ENCODE data around the gene LRRC2.

Gene LRRC2

DNA sequence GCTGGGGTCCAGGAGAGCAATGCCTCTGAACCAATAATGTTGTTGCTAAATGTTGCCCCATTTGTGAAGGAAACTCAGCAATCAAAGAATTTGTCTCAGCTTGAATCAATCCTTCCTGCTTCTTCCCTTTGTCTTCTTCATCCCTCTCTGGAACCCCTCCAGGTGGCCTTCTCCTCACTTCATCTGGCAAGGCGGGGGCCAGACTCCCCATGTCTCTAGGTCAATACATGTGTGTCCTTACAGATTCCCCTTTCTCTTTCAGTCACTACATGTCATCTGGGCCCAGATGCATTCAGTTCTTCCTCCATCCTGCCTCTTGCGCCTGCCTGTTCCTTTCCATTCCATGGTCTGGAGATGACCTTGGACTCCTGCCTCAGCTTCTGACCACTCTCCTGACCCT, 93.4 kb downstream of the LRRC2 start:
- no peak for DNase-seq

DNA sequence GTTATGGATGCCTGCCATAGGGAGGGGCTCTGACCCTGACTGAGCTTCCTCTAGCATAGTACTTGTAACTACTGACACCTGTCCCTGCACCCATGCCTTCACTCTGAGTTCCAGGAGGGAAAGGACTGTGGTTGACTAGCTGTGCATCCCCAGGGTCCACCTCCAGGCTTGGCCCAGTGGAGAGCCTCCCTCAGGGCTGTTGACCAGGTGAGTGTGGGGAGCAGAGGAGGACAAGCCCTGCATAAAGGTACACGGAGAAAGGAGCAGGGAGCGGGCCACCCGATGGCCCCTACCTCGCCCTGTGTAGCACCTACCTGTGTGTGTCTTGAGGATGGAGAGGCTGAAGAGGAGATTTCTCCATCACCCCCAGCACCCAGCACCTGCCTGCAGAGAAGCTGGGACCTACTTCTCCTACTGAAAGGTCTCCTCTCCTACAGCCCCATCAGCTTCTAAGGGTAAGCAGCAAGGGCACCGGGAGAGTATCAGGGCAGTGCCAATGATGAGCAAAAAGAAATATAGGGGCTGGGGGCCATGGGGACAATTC, 94.7 kb downstream of the LRRC2 start:
- DNase-seq: no peak

DNA sequence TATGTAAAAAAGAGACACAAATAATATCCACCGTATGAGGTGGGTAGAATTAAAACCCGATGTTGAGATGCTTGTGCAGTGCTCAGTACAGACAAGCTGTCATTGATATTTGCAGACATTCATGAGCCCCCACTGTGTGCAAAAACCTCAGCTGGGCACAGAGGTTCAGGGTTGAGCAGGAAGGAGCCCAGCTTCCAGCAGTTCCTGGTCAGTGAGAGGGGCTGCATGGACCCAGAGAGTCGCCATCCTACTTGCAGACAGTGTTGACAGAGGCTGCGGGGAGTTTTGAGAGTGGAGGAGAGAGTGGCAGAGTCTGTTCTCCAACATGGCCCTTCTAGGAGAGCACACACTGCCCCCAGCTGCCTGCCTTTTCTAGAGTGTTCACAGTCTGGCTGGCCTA, 95.3 kb downstream of the LRRC2 start:
- DNase-seq: peak in 1 of 2 experiments; percentile 56

GRCh38 chr3:46469680-46470357, 96.3 kb downstream of the LRRC2 start:
- DNase-seq: no peak

- no peak for DNase-seq
These were observed 97.1 kb downstream of the LRRC2 start for GRCh38 chr3:46468753-46469600.

- no peak for DNase-seq
These were observed 98.5 kb downstream of the LRRC2 start for GRCh38 chr3:46467562-46467961.

DNA sequence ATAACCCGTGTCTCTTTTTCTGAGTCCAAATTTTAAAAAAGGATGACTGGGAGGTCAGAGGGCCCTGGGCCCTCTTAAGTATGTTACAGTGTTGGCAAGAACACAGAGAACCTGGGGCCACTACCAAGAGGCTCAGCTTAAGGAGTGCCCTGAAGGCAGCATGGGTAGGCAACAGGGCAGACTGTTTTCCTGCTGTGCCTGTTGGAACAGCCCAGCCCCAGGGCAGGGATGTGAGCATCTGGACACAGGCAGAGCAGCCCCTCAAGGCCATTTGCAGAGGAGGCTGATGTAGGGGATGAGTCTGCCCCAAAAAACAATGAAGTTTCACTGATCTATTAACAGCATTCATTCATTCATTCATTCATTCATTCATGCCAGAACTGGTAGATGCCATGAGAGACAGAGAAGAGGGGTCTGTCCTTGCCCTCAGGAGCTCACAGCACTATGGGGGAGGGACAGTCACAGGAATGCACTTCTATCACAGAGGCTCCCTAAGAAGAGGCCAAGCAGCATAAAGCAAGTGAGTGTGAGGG, 99.2 kb downstream of the LRRC2 start:
- DNase-seq: no peak

DNA sequence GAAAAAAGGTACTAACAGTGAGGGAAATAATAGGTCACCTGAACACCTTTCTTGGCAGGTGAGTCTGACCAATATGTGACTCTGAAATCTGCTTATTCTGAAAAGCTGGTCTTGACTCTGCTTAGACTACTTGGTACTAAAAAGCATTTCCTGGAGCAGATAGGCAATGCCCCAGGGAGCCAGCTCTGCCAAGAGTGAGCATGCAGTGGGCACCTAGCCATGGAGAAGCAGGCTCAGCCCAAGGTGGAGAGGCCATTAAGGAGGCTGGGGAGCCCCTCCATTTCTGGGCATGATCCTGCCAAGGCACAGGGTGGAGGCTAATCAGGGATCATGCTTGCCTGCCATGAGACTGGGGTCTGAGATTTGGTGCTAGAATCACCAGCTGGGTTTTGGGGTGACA, 99.8 kb downstream of the LRRC2 start:
- no peak for DNase-seq
